ENCODE data around the gene AXIN1.

AXIN1 gene

DNA sequence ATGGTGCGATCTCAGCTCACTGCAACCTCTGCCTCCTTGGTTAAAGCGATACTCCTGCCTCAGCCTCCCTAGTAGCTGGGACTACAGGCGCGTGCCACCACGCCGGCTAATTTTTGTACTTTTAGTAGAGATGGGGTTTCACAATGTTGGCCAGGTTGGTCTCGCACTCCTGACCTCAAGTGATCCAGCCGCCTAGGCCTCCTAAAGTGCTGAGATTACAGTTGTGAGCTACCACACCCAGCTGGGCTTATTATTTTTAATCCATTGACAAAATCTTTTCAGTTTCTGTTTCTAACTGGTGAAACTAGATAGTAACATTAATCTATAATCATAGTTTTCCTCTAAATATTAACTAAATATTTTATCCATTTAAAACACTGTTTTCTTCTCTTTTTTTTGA, 112.0 kb downstream of the AXIN1 start:
- no peak overlapping the region for H3K4me3 ChIP-seq (ENCODE audit: low read depth, low read length)
- in situ Hi-C loops (cut with HindIII; ENCODE audit: low sequenced_read_pairs): no loop called here
- TF ChIP-seq, protein P1, sequence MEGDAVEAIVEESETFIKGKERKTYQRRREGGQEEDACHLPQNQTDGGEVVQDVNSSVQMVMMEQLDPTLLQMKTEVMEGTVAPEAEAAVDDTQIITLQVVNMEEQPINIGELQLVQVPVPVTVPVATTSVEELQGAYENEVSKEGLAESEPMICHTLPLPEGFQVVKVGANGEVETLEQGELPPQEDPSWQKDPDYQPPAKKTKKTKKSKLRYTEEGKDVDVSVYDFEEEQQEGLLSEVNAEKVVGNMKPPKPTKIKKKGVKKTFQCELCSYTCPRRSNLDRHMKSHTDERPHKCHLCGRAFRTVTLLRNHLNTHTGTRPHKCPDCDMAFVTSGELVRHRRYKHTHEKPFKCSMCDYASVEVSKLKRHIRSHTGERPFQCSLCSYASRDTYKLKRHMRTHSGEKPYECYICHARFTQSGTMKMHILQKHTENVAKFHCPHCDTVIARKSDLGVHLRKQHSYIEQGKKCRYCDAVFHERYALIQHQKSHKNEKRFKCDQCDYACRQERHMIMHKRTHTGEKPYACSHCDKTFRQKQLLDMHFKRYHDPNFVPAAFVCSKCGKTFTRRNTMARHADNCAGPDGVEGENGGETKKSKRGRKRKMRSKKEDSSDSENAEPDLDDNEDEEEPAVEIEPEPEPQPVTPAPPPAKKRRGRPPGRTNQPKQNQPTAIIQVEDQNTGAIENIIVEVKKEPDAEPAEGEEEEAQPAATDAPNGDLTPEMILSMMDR (IDR thresholded peaks at IDR 0.05; ENCODE audit: low read depth, low read length, missing control alignments): no peak
- no peak for DNase-seq (ENCODE audit: low read depth)

DNA sequence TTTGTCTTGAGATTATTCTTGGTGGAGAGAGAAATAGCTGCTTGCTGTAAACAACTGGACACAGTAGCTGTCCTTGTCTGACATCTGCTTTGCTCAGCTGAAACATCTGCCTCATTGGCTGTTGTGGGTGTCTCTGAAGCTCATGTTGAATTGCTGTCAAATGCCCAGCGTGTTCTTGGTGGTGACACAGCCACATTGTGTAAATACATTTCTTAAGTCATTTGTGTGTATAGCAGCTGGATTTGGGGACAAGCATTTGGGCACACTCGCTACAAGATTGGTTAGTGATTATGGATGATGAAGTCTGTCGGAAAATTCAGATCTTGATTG, 112.6 kb downstream of the AXIN1 start:
- in situ Hi-C loops (cut with HindIII; ENCODE audit: low sequenced_read_pairs): no loop called here
- H3K4me3 ChIP-seq (ENCODE audit: low read depth, low read length): no peak overlapping the region
- no peak for DNase-seq (ENCODE audit: low read depth)
- TF ChIP-seq, protein P1 (IDR thresholded peaks at IDR 0.05; ENCODE audit: low read depth, low read length, missing control alignments): no peak

All from astrocyte of the cerebellum (primary cell).